Stimulated activated CD4-positive, alpha-beta T cell treated with anti-CD3 and anti-CD28 coated beads, Interleukin-1b, Interleukin-23, amount 100 ng/mL, for 4 hours (primary cell): ENCODE measurements around the gene AASDH.

Experiments
- DNase-seq, 2 donors: peaks; one replicate each; pipeline ENCODE4 v3.0.0-alpha.2; 2020; ENCODE audit warnings: low read depth in 2 of 2

The AASDH gene

GRCh38 chr4:56387023-56388001 lies at the start of gene AASDH:
Gene AASDH, minus strand, starts transcription at chr4:56387491. Its CDS starts 3,192 bp downstream, at chr4:56384299.
- peak; percentile 91 for DNase-seq

GRCh38 chr4:56435140-56435926 lies 48.0 kb upstream of the AASDH start, which contains the start of gene PPAT:
Gene PPAT, minus strand, starts transcription at chr4:56435615. Its CDS starts 138 bp downstream, at chr4:56435477.
- DNase-seq = peak; percentile 99

- DNase-seq = no peak
These were observed 47.4 kb upstream of the AASDH start for GRCh38 chr4:56434599-56435139.

DNA sequence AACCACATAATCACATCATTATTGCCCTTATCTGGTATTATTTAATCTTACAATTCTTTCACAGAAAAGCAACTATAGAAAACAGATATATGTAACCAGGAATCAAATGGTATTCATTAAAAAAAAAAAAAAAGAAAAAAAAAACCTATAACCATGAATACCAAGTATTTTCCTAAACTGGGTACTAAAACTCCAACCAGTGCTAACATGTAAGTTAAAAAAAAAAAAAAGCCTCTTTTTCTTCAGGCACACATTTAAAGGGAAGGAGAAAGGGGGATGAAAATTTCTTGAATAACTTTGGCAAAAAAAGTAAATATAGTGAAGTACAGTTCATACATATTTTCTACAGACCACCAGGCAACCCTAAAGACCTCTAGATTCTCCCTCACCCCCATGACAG lies 46.0 kb upstream of the AASDH start:
- no peak for DNase-seq

DNA sequence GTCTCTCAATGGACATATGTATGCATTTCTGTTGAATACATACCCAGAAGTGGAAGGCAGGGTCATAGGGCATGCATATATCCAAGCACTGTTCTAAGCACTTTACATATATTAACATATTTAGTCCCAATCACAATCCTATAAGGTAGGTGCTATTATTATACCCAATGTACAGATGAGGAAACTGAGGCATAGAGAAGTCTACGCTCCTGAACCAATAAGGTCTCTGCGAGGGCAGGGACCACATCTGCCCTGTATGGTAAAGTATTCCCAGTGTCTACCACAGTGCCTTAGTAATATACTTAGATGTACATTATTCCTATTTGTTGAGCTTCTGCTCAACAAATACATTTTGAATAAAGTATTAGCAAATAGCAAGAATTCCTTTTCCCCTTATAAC lies 42.9 kb upstream of the AASDH start:
- DNase-seq = no peak

GRCh38 chr4:56427179-56427578 lies 39.9 kb upstream of the AASDH start:
- DNase-seq = no peak

- no peak for DNase-seq
These were observed 39.0 kb upstream of the AASDH start for GRCh38 chr4:56426273-56426672.

DNA sequence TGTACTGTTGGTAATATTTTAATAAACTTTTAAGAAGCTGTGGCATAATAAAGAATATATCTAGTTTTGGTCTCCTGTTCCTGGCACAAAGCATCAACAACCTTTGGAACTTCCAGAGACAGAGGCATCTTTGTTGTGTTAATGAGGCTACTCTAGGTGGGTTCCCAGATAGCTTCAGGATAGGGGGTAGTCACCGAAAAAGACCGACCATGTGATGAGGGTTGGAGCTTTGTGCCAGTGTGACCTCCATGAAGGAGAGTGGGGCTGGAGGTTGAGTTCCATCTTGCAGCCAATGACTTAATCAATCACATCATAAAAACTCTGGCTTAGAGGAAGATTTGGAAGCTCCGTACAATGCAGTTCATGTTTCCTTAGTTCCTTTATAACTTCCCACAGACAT lies 38.2 kb upstream of the AASDH start:
- DNase-seq = no peak

GRCh38 chr4:56424697-56425514 lies 37.6 kb upstream of the AASDH start:
- peak in 1 of 2 donors; percentile 39 for DNase-seq

GRCh38 chr4:56424176-56424575 lies 36.9 kb upstream of the AASDH start:
- no peak for DNase-seq

DNA sequence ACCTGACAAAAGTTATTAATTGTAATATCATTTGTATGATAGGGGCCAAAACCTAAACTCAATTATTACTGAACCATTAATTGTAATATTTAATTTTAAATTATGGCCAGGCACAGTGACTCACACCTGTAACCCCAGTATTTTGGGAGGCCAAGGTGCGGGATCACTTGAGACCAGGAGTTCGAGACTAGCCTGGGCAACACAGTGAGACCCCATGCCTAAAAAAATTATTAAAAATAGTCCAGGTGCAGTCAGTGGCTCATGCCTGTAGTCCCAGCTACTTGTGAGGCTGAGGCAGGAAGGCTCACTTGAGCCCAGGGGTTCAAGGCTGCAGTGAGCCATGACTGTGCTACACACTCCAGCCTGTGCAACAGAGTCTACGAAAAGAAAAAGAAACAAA lies 30.1 kb upstream of the AASDH start:
- DNase-seq = no peak

DNA sequence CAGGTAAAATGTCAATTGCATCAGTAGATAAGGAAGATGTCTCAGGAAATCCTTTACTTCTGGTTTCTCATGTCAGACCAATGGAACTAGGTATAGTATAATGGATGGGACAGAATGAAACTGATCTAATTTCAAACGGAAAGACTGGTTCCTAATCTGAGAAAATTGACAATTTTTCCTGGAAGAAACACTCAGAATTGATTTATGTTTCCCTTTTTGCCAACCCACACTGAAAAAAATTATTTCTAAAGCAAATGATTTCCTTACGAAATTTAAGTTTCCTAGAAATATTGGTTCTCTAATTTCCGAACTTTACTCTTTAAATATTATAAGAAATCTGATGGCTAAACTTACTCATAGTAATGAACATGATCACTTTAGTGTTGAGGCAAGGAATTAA lies 29.1 kb upstream of the AASDH start:
- DNase-seq = no peak

- no peak for DNase-seq
These were observed 26.9 kb upstream of the AASDH start for GRCh38 chr4:56414135-56414670.

- DNase-seq = no peak
These were observed 23.2 kb upstream of the AASDH start for GRCh38 chr4:56410247-56411062.

DNA sequence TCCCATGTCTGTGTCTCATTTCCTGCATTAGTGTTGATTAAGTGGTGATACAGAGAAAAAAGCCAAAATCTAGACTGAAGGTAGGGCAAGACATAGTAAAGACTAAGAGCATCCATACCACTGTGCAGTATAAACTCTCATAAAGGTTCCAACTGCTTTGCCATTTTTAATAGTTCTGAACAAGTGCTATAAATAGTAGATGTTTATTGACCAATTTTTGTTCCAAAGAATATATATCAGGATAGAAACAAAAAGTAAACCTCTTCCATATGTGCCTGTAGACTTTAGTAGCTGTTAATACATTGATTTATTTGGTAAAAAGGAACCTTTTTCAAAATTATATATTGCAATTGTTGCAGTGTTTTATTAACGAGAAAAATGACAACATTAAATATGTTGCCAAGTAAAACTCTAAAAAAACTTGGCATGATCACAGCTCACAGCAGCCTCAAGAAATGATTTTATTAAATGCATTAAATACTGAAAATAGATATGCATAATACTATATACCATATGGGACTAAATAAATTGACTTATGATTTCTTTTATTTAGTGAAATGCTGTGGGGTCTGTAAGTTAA lies 22.3 kb upstream of the AASDH start:
- no peak for DNase-seq

GRCh38 chr4:56408978-56409377 lies 21.7 kb upstream of the AASDH start:
- DNase-seq = no peak

GRCh38 chr4:56406151-56406550 lies 18.9 kb upstream of the AASDH start:
- no peak for DNase-seq

DNA sequence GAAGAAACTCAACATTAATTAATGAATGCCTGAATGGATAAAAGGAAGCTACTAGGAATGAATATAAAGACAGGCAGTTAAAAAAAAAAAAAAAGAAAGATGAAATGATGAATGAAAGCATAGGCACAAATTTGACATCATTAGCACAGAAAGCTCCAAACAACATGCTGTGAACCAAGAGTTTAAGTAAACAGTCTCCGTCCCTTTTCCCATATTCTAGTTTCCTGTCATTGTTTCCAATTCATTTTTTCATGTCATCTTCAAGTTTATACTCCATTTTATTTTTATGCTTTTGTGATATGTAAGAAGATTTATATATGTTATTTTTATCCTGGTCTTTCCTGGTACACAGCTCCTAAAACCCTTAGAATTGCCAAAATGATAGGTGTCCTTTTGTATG lies 17.7 kb upstream of the AASDH start:
- DNase-seq = no peak

DNA sequence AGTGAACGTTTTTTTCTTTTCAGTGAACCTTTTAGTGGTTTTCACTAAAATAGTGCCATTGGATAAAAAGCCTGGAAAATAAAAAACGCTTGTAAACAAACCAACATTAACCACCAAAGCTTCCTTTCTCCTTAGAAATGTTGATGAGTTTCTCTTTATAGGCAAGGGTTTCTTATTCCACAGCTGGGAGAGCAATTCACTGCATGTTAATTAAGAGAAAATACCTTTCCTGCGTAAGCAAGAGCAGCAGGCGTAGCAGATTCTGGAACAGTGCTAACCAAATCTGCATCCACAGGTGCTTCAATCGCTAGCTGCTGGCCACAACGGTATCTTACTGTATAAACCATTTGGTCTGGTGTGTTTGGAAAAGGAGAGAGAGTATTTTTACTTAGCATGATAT lies 13.3 kb upstream of the AASDH start:
- DNase-seq = no peak

DNA sequence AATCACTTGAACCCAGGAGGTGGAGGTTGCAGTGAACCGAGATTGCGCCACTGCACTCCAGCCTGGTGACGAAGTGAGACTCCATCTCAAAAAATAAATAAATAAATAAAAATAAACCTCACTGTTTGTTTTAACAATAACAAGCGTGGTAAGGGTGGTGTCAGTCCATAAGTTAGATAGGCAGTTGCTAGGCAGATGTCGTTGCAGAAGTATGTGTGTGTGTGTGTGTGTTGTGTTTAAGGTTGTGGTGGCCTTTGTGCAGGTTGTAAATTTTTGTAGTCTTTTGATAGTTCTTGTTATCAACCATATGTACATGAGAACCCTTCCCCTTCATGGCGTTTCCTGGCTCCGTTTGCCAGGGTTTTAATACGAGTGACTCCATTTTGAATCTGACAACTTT lies 4.0 kb upstream of the AASDH start:
- no peak for DNase-seq
